A673 (cell line): Measurements from ENCODE around the gene ZSCAN12. TPM values are rescaled to one million over a fixed set of nuclear protein-coding genes. Genes with fewer than 3 reads are reported as not detected.

ENCODE experiments used
- BruUV-seq: library from RNA; stranded (reverse); fragments of 400-500 nt; replicated peaks from 2 replicates; lab custom pipeline; 2021; lab: Mats Ljungman, UMichigan
- CTCF ChIA-PET: fragments of 300-600 bp; sonication (Branson Sonifier 250); formaldehyde crosslinking; loops from one replicate; lab custom pipeline; 2022; ENCODE audit warnings: antibody characterized with exemption; lab: Charles Lee
- POLR2A ChIA-PET: fragments of 300-600 bp; sonication (Branson Sonifier 250); formaldehyde crosslinking; loops from one replicate; lab custom pipeline; 2022; ENCODE audit warnings: antibody characterized with exemption; ENCODE audit not compliant: low non-redundant PET; lab: Charles Lee
- DNase-seq: peaks from one replicate; pipeline ENCODE4 v3.0.0-alpha.2; 2015; ENCODE audit warnings: low spot score
- H3K27ac ChIP-seq: fragments of 200-600 bp; sonication (generic); 2 replicates; pipeline ENCODE4 v1.5.1; 2016; ENCODE audit warnings: mixed run types, low read depth, mild to moderate bottlenecking, mixed read lengths, antibody characterized with exemption, low read length; ENCODE audit not compliant: poor library complexity, severe bottlenecking
- H3K27me3 ChIP-seq: fragments of 200-600 bp; sonication (generic); replicated peaks from 2 replicates; pipeline ENCODE4 v1.6.1; 2017; ENCODE audit warnings: mixed run types, low read depth, mild to moderate bottlenecking, mixed read lengths, antibody characterized with exemption, low read length; ENCODE audit not compliant: insufficient read depth, poor library complexity
- H3K36me3 ChIP-seq: fragments of 200-600 bp; sonication (generic); 2 replicates; pipeline ENCODE4 v1.6.1; 2016; ENCODE audit warnings: mixed run types, mild to moderate bottlenecking, mixed read lengths, antibody characterized with exemption, low read length; ENCODE audit not compliant: insufficient read depth, poor library complexity, severe bottlenecking
- H3K4me1 ChIP-seq: fragments of 200-600 bp; sonication (generic); 2 replicates; pipeline ENCODE4 v1.6.1; 2017; ENCODE audit warnings: mixed run types, mild to moderate bottlenecking, mixed read lengths, antibody characterized with exemption, low read length; ENCODE audit not compliant: insufficient read depth, poor library complexity, severe bottlenecking
- H3K4me3 ChIP-seq: fragments of 200-600 bp; sonication (generic); 2 replicates; pipeline ENCODE4 v1.5.1; 2016; ENCODE audit warnings: low read depth, mixed run types, mild to moderate bottlenecking, mixed read lengths, low read length; ENCODE audit not compliant: poor library complexity, severe bottlenecking
- H3K9me3 ChIP-seq: fragments of 200-600 bp; sonication (generic); 2 replicates; pipeline ENCODE4 v1.6.1; 2016; ENCODE audit warnings: mixed run types, low read depth, mild to moderate bottlenecking, mixed read lengths, antibody characterized with exemption, low read length; ENCODE audit not compliant: poor library complexity, severe bottlenecking
- CTCF ChIP-seq: fragments of 300-800, 200-600 bp; sonication (generic); conservative IDR thresholded peaks from 2 replicates; pipeline ENCODE4 v1.5.1; 2017; ENCODE audit warnings: low read depth, mild to moderate bottlenecking, antibody characterized with exemption, low read length, moderate library complexity, mixed read lengths
- EZH2 ChIP-seq: fragments of 200-600 bp; sonication (generic); IDR thresholded peaks from 2 replicates; pipeline ENCODE4 v1.6.1; 2017; ENCODE audit warnings: borderline replicate concordance, low read depth, mild to moderate bottlenecking, mixed read lengths, antibody characterized with exemption, low read length; ENCODE audit not compliant: poor library complexity, severe bottlenecking
- intact Hi-C: fragments of 100-400 bp; cut with micrococcal nuclease; formaldehyde crosslinking; loops from one replicate; pipeline ENCODE4 v1.10.0; 2022; ENCODE audit not compliant: unreplicated experiment
- total RNA-seq: library from RNA; stranded (reverse); gene quantifications from 2 replicates; pipeline ENCODE4 v1.2.3, GENCODE V29; 2021

Gene ZSCAN12
- total RNA-seq, 1 experiment from 2014 or later: 13.1 TPM

- Histone ChIP-seq H3K36me3 (peaks cover 11% of the 10 kb centered on the region), H3K27me3 (no peaks in the 10 kb centered on the region), H3K4me3 (no peak overlapping the region), H3K9me3 (no peaks in the 10 kb centered on the region), H3K27ac (no peak overlapping the region), H3K4me1 (no peaks in the 10 kb centered on the region)
- ChIA-PET POLR2A (no interaction called here), CTCF (no interaction called here)
- no TSS peak for BruUV-seq
- intact Hi-C loops: no loop called here
- TF ChIP-seq CTCF (no peak), EZH2 (no peak)
- DNase-seq: no peak
Measured at GRCh38 chr6:28429781-28430180, 30.2 kb upstream of the ZSCAN12 start.

- no peaks in the 10 kb centered on the region for H3K9me3 ChIP-seq
- intact Hi-C loops: no loop called here
- H3K4me3 ChIP-seq: no peak overlapping the region
- no peak overlapping the region for H3K27ac ChIP-seq
- DNase-seq: no peak
- H3K36me3 ChIP-seq: no peaks in the 10 kb centered on the region
- H3K4me1 ChIP-seq: no peaks in the 10 kb centered on the region
- CTCF ChIA-PET: no interaction called here
- BruUV-seq: no TSS peak
- TF ChIP-seq CTCF: no peak
- TF ChIP-seq EZH2: no peak
- POLR2A ChIA-PET: no interaction called here
- H3K27me3 ChIP-seq: no peaks in the 10 kb centered on the region
Measured at GRCh38 chr6:28425944-28426541, 26.5 kb upstream of the ZSCAN12 start.

GRCh38 chr6:28424163-28424562 lies 24.6 kb upstream of the ZSCAN12 start:
- CTCF ChIA-PET: no interaction called here
- BruUV-seq: no TSS peak

More at GRCh38 chr6:28424163-28424562, 24.6 kb upstream of the ZSCAN12 start:
- POLR2A ChIA-PET: no interaction called here
- H3K36me3 ChIP-seq: no peaks in the 10 kb centered on the region
- TF ChIP-seq CTCF (no peak), EZH2 (no peak)
- H3K4me1 ChIP-seq: no peaks in the 10 kb centered on the region
- no peak overlapping the region for H3K27ac ChIP-seq
- H3K4me3 ChIP-seq: no peak overlapping the region
- no peak for DNase-seq
- H3K27me3 ChIP-seq: no peaks in the 10 kb centered on the region
- no peaks in the 10 kb centered on the region for H3K9me3 ChIP-seq
- intact Hi-C loops: no loop called here
